WTC11 (cell line): ENCODE measurements around the gene PARPBP. TPM values are rescaled to one million over a fixed set of nuclear protein-coding genes. Genes with fewer than 3 reads are reported as not detected.
A peak's percentile ranks its signal among the peaks of the same experiment; 100 is the strongest.

Source experiments
- ATAC-seq: fragments of 200-7000 bp; cut with Tn5 transposase; 2 replicates; pipeline ENCODE4 v1.10.0; 2021; ENCODE audit warnings: mild to moderate bottlenecking, moderate library complexity
- CTCF ChIA-PET: fragments of 300-600 bp; sonication (Branson Sonifier 250); formaldehyde crosslinking; loops from one replicate; lab custom pipeline; 2021; ENCODE audit warnings: antibody characterized with exemption; lab: Charles Lee
- POLR2A ChIA-PET: fragments of 350-600 bp; sonication (Branson Sonifier 250); formaldehyde crosslinking; loops from one replicate; lab custom pipeline; 2021; ENCODE audit warnings: antibody characterized with exemption; lab: Charles Lee
- DNase-seq: peaks from one replicate; pipeline ENCODE4 v3.0.0; 2021; ENCODE audit warnings: low spot score
- H3K27ac Mint-ChIP-seq: 2 replicates; pipeline ENCODE4 v1.8.0; 2021; ENCODE audit warnings: mixed read lengths
- H3K27me3 Mint-ChIP-seq: 2 replicates; pipeline ENCODE4 v1.8.0; 2021; ENCODE audit warnings: low read depth, mild to moderate bottlenecking, moderate library complexity, mixed read lengths
- H3K36me3 Mint-ChIP-seq: 2 replicates; pipeline ENCODE4 v1.8.0; 2021; ENCODE audit warnings: mixed read lengths
- H3K4me1 Mint-ChIP-seq: 2 replicates; pipeline ENCODE4 v1.8.0; 2022; ENCODE audit warnings: mixed read lengths
- H3K4me3 Mint-ChIP-seq: 2 replicates; pipeline ENCODE4 v1.8.0; 2021; ENCODE audit warnings: mild to moderate bottlenecking, moderate library complexity, mixed read lengths
- H3K9me3 Mint-ChIP-seq: 2 replicates; pipeline ENCODE4 v1.8.0; 2021; ENCODE audit warnings: mixed read lengths
- ARID4B ChIP-seq: sonication (generic); formaldehyde crosslinking; IDR thresholded peaks from 2 replicates; pipeline ENCODE4 v1.8.0; 2023; ENCODE audit warnings: missing genetic modification reagents, mild to moderate bottlenecking, borderline replicate concordance
- ATF3 ChIP-seq: sonication (generic); formaldehyde crosslinking; conservative IDR thresholded peaks from 2 replicates; pipeline ENCODE4 v1.8.1; 2022; ENCODE audit warnings: mild to moderate bottlenecking, missing genetic modification reagents
- CREM ChIP-seq: sonication (generic); formaldehyde crosslinking; IDR thresholded peaks from 2 replicates; pipeline ENCODE4 v1.8.1; 2022; ENCODE audit warnings: mild to moderate bottlenecking, missing genetic modification reagents, moderate library complexity
- ETV6 ChIP-seq: sonication (generic); formaldehyde crosslinking; IDR thresholded peaks from 2 replicates; pipeline ENCODE4 v1.8.1; 2022; ENCODE audit warnings: mild to moderate bottlenecking, missing genetic modification reagents
- FOXP4 ChIP-seq: sonication (generic); formaldehyde crosslinking; IDR thresholded peaks from 2 replicates; pipeline ENCODE4 v1.8.0; 2022; ENCODE audit warnings: mild to moderate bottlenecking, missing genetic modification reagents
- IRF2 ChIP-seq: sonication (generic); formaldehyde crosslinking; IDR thresholded peaks from 2 replicates; pipeline ENCODE4 v1.8.0; 2022; ENCODE audit warnings: low read depth, missing genetic modification reagents, borderline replicate concordance
- MLX ChIP-seq: sonication (generic); formaldehyde crosslinking; IDR thresholded peaks from 2 replicates; pipeline ENCODE4 v1.8.1; 2023; ENCODE audit warnings: mild to moderate bottlenecking, missing genetic modification reagents, moderate library complexity
- PRRX2 ChIP-seq: fragments of 250-450 bp; sonication (Bioruptor Pico); IDR thresholded peaks from 2 replicates; pipeline ENCODE4 v1.8.0; 2021; ENCODE audit warnings: mild to moderate bottlenecking
- USF1 ChIP-seq: sonication (generic); formaldehyde crosslinking; IDR thresholded peaks from 2 replicates; pipeline ENCODE4 v1.8.0; 2022; ENCODE audit warnings: mild to moderate bottlenecking, missing genetic modification reagents
- ZNF219 ChIP-seq: sonication (generic); formaldehyde crosslinking; IDR thresholded peaks from 2 replicates; pipeline ENCODE4 v1.8.0; 2023; ENCODE audit warnings: missing genetic modification reagents, mild to moderate bottlenecking, borderline replicate concordance
- ZNF532 ChIP-seq: fragments of 250-450 bp; sonication (Bioruptor Pico); IDR thresholded peaks from 2 replicates; pipeline ENCODE4 v1.9.0; 2021; ENCODE audit warnings: mild to moderate bottlenecking, borderline replicate concordance
- total RNA-seq: library from RNA; stranded (reverse); gene quantifications from 3 replicates; pipeline ENCODE4 v1.2.3, GENCODE V29; 2021

PARPBP gene
- total RNA-seq, 1 experiment from 2014 or later, result 19.2 TPM

- ATAC-seq, result peak; percentile 60
These were observed 24.2 kb upstream of the PARPBP start for GRCh38 chr12:102095677-102096263.

More at GRCh38 chr12:102095677-102096263, 24.2 kb upstream of the PARPBP start:
- CTCF ChIA-PET, result interaction anchor here (0.6 to 1.0 kb wide), 8 partner anchors 45 to 783 kb away, joined by 3 to 5 read pairs (median 4); no protein-coding TSS in a partner anchor
- no peak overlapping the region for H3K4me3 Mint-ChIP-seq
- H3K9me3 Mint-ChIP-seq, result 0 out of 2 replicates have a peak, but pooled peaks cover 6% of the 10 kb centered on the region
- H3K27me3 Mint-ChIP-seq, result no peaks in the 10 kb centered on the region
- TF ChIP-seq ATF3 (CRISPR knock-in tag) (no peak), CREM (CRISPR knock-in tag) (no peak), FOXP4 (CRISPR knock-in tag) (no peak), MLX (CRISPR knock-in tag) (no peak), ZNF219 (CRISPR knock-in tag) (no peak), IRF2 (CRISPR knock-in tag) (no peak), USF1 (CRISPR knock-in tag) (no peak), ARID4B (CRISPR knock-in tag) (no peak), ZNF532 (CRISPR knock-in tag) (no peak), PRRX2 (CRISPR knock-in tag) (no peak), ETV6 (CRISPR knock-in tag) (no peak)
- TF ChIP-seq, all 79 proteins: peak for 0
- no peak for DNase-seq
- Mint-ChIP-seq H3K27ac (no peak overlapping the region; the same call in 1 of the 2 replicates), H3K36me3 (peaks cover 33% of the 10 kb centered on the region), H3K4me1 (no peaks in the 10 kb centered on the region)
- POLR2A ChIA-PET, result no interaction called here
